ENCODE results near the gene RPS10. TPM values are rescaled to one million over a fixed set of nuclear protein-coding genes. Genes with fewer than 3 reads are reported as not detected.

Gene RPS10
- total RNA-seq, 3 donors from 2014 or later (not counting 1 experiment from before 2014, with no cell fraction given), result 916 to 1,058 (median 1,045) TPM

- DNase-seq (peak; percentile 45 to 75), ATAC-seq (peak; percentile 3 to 40 (median 14))
- Histone ChIP-seq H3K27ac (ENCODE audit: low read length) (peak overlapping the region; percentile 65), H3K4me3 (ENCODE audit: low read length) (peak overlapping the region; percentile 58), H3K36me3 (ENCODE audit: control insufficient read depth, insufficient read depth, low read length) (no peaks in the 10 kb centered on the region), H3K9me3 (ENCODE audit: control insufficient read depth, insufficient read depth, low read length) (no peaks in the 10 kb centered on the region), H3K4me1 (ENCODE audit: control insufficient read depth, insufficient read depth, low read length) (peaks cover 17% of the 10 kb centered on the region), H3K27me3 (ENCODE audit: control insufficient read depth, insufficient read depth, low read length) (no peaks in the 10 kb centered on the region)
- Mint-ChIP-seq H3K27me3 (ENCODE audit: low read depth in 2 of 2) (no peaks in the 10 kb centered on the region), H3K9me3 (no peaks in the 10 kb centered on the region), H3K36me3 (no peaks in the 10 kb centered on the region), H3K4me3 (no peak overlapping the region), H3K27ac (no peak overlapping the region), H3K4me1 (peaks cover 9 to 22% of the 10 kb centered on the region in 2 donors)
- intact Hi-C loops (cut with micrococcal nuclease), result loop anchor here (1.0 to 5.0 kb wide), 2 partner anchors 155 to 196 kb away; partner anchors contain the start of gene HMGA1
- under 1% methylated on average over 78 of the region's 78 CpGs for WGBS (ENCODE audit: insufficient coverage)
- TF ChIP-seq, protein P1, sequence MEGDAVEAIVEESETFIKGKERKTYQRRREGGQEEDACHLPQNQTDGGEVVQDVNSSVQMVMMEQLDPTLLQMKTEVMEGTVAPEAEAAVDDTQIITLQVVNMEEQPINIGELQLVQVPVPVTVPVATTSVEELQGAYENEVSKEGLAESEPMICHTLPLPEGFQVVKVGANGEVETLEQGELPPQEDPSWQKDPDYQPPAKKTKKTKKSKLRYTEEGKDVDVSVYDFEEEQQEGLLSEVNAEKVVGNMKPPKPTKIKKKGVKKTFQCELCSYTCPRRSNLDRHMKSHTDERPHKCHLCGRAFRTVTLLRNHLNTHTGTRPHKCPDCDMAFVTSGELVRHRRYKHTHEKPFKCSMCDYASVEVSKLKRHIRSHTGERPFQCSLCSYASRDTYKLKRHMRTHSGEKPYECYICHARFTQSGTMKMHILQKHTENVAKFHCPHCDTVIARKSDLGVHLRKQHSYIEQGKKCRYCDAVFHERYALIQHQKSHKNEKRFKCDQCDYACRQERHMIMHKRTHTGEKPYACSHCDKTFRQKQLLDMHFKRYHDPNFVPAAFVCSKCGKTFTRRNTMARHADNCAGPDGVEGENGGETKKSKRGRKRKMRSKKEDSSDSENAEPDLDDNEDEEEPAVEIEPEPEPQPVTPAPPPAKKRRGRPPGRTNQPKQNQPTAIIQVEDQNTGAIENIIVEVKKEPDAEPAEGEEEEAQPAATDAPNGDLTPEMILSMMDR (IDR thresholded peaks at IDR 0.05), result no peak
Observed at GRCh38 chr6:34391786-34392496, 33.9 kb downstream of the RPS10 start.

DNA sequence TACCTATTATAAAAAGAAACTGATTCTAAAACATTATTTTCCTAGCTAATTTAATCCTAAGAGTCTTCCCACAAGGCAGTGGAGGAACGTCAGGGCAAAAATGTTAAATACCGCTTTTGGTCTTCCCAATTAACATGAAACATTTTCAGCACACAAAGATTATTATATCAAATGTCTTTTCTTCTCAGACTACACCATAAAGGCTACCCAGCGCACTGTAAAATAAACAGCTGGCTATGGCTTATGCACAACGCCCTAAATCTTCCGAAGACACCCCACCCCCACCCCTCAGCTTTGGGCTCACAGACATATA is 34.4 kb downstream of the RPS10 start:
- intact Hi-C loops (cut with micrococcal nuclease), result loop anchor here (5.0 kb wide), 1 partner anchor 154 kb away; the partner anchor contains the start of gene HMGA1
- Mint-ChIP-seq H3K9me3 (no peaks in the 10 kb centered on the region), H3K4me3 (no peak overlapping the region), H3K4me1 (peaks cover 10 to 23% of the 10 kb centered on the region in 2 donors), H3K27me3 (ENCODE audit: low read depth in 2 of 2) (no peaks in the 10 kb centered on the region), H3K27ac (no peak overlapping the region), H3K36me3 (no peaks in the 10 kb centered on the region)
- Histone ChIP-seq H3K9me3 (ENCODE audit: control insufficient read depth, insufficient read depth, low read length) (no peaks in the 10 kb centered on the region), H3K4me1 (ENCODE audit: control insufficient read depth, insufficient read depth, low read length) (peaks cover 17% of the 10 kb centered on the region), H3K4me3 (ENCODE audit: low read length) (peak overlapping the region; percentile 58), H3K27me3 (ENCODE audit: control insufficient read depth, insufficient read depth, low read length) (no peaks in the 10 kb centered on the region), H3K36me3 (ENCODE audit: control insufficient read depth, insufficient read depth, low read length) (no peaks in the 10 kb centered on the region), H3K27ac (ENCODE audit: low read length) (peak overlapping the region; percentile 65)
- ATAC-seq (no peak), DNase-seq (no peak)
- WGBS (ENCODE audit: insufficient coverage), result 3% methylated on average over 5 of the region's 5 CpGs
- TF ChIP-seq, protein P1 (IDR thresholded peaks at IDR 0.05), result no peak

DNA sequence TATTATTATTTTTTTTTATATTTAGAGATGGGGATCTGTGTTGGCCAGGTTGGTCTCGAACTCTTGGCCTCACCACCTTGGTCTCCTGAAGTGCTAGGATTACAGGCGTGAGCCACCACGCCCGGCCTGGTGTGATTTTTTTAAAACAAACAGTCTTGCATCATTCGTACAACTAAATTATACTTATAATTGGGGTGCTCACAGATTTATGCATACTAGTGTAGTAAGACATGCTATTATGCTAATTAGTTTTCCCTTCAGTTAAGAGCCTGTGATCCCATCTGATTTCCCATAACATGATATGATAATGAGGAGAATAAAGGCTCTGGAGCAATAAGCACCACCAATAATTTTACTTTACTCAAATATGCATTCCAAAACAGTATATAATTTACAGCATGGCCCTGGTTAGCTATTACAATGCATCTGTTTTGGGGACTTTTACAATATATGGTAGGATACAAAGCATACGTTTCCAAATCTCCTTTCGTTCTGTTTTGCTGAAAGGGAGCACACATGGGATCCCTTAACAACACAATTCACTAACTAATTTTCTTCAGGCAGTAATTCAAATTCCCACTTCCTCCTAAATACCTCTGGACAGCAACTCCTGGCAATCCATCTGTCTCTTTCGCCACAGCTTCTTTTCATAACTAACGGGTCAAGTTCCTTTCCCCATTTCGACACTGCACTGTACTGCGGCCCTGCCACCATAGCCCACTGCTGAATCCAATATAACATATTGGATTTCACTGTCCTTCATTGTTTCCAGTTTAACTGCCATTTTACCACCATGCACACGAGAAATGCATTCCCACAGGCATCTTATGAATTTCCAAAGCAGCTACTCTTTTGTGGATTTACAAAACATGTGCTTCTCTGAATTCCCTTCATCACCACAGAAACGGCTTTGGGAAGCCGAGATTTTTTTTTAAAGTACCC is 35.1 kb downstream of the RPS10 start:
- H3K4me3 Mint-ChIP-seq, result no peak overlapping the region
- TF ChIP-seq, protein P1 (IDR thresholded peaks at IDR 0.05), result no peak
- intact Hi-C loops (cut with micrococcal nuclease), result loop anchor here (5.0 kb wide), 1 partner anchor 154 kb away; the partner anchor contains the start of gene HMGA1
- H3K36me3 Mint-ChIP-seq, result no peaks in the 10 kb centered on the region
- Histone ChIP-seq H3K4me1 (ENCODE audit: control insufficient read depth, insufficient read depth, low read length) (peaks cover 17% of the 10 kb centered on the region), H3K9me3 (ENCODE audit: control insufficient read depth, insufficient read depth, low read length) (no peaks in the 10 kb centered on the region), H3K27me3 (ENCODE audit: control insufficient read depth, insufficient read depth, low read length) (no peaks in the 10 kb centered on the region), H3K4me3 (ENCODE audit: low read length) (peak overlapping the region; percentile 58), H3K36me3 (ENCODE audit: control insufficient read depth, insufficient read depth, low read length) (no peaks in the 10 kb centered on the region), H3K27ac (ENCODE audit: low read length) (peak overlapping the region; percentile 65)
- no peaks in the 10 kb centered on the region for H3K27me3 Mint-ChIP-seq (ENCODE audit: low read depth in 2 of 2)
- no peaks in the 10 kb centered on the region for H3K9me3 Mint-ChIP-seq
- peaks cover 15 to 27% of the 10 kb centered on the region in 2 donors for H3K4me1 Mint-ChIP-seq
- WGBS (ENCODE audit: insufficient coverage), result 18% methylated on average over 9 of the region's 14 CpGs
- no peak overlapping the region for H3K27ac Mint-ChIP-seq
- ATAC-seq (no peak), DNase-seq (peak in 1 of 2 donors; percentile 13)

All from natural killer cell (primary cell).